Trophoblast cell (in vitro differentiated cells and primary cell): ENCODE data around the gene CD3G.
A peak's percentile ranks its signal among the peaks of the same experiment; 100 is the strongest.

Experiments
- DNase-seq, 2 donors: peaks; one replicate each; pipeline ENCODE4 v3.0.0-alpha.2; 2016
- H2AFZ ChIP-seq: 2 replicates; pipeline ENCODE4 v1.6.1; 2013; ENCODE audit warnings: low read length, moderate library complexity, mild to moderate bottlenecking; ENCODE audit not compliant: insufficient read depth, poor library complexity
- H2AK5ac ChIP-seq: 2 replicates; pipeline ENCODE4 v1.6.1; 2013; ENCODE audit warnings: mild to moderate bottlenecking, low read length
- H2BK120ac ChIP-seq: 2 replicates; pipeline ENCODE4 v1.6.1; 2013; ENCODE audit warnings: low read length, mild to moderate bottlenecking, moderate library complexity; ENCODE audit not compliant: insufficient read depth, poor library complexity
- H2BK12ac ChIP-seq: 2 replicates; pipeline ENCODE4 v1.6.1; 2013; ENCODE audit warnings: mild to moderate bottlenecking, low read length, moderate library complexity
- H2BK5ac ChIP-seq: 2 replicates; pipeline ENCODE4 v1.6.1; 2013; ENCODE audit warnings: low read length, low read depth, moderate library complexity, mild to moderate bottlenecking; ENCODE audit not compliant: poor library complexity
- H3K14ac ChIP-seq: 2 replicates; pipeline ENCODE4 v1.6.1; 2013; ENCODE audit warnings: mild to moderate bottlenecking, low read length
- H3K18ac ChIP-seq: 2 replicates; pipeline ENCODE4 v1.6.1; 2013; ENCODE audit warnings: mild to moderate bottlenecking, low read length
- H3K23ac ChIP-seq: 2 replicates; pipeline ENCODE4 v1.6.1; 2013; ENCODE audit warnings: low read length
- H3K27ac ChIP-seq: 2 replicates; pipeline ENCODE4 v1.5.1; 2013; ENCODE audit warnings: low read depth, mild to moderate bottlenecking, inconsistent platforms, low read length, moderate library complexity
- H3K27me3 ChIP-seq: 2 replicates; pipeline ENCODE4 v1.6.1; 2013; ENCODE audit warnings: inconsistent platforms, mild to moderate bottlenecking, low read length, moderate library complexity; ENCODE audit not compliant: insufficient read depth
- H3K36me3 ChIP-seq, 2 experiments: 1 replicate in 1 of 2; 2 replicates in 1 of 2; pipeline ENCODE4 v1.6.1; 2013; ENCODE audit warnings: low read length in 2 of 2, mild to moderate bottlenecking in 2 of 2, moderate library complexity in 1 of 2; ENCODE audit not compliant: insufficient read depth in 2 of 2, control insufficient read depth in 1 of 2
- H3K4ac ChIP-seq: 2 replicates; pipeline ENCODE4 v1.6.1; 2013; ENCODE audit warnings: low read depth, mild to moderate bottlenecking, low read length, moderate library complexity
- H3K4me1 ChIP-seq, 2 experiments: 1 replicate in 1 of 2; 2 replicates in 1 of 2; pipeline ENCODE4 v1.6.1; 2013; ENCODE audit warnings: low read length in 2 of 2, mild to moderate bottlenecking in 2 of 2, moderate library complexity in 1 of 2; ENCODE audit not compliant: insufficient read depth in 2 of 2, control insufficient read depth in 1 of 2
- H3K4me2 ChIP-seq: 2 replicates; pipeline ENCODE4 v1.6.1; 2013; ENCODE audit warnings: inconsistent platforms, mild to moderate bottlenecking, low read length, moderate library complexity
- H3K4me3 ChIP-seq: 2 replicates; pipeline ENCODE4 v1.5.1; 2013; ENCODE audit warnings: mild to moderate bottlenecking, low read depth, low read length, inconsistent platforms
- H3K79me1 ChIP-seq: one replicate; pipeline ENCODE4 v1.6.1; 2013; ENCODE audit warnings: low read length
- H3K79me2 ChIP-seq: 2 replicates; pipeline ENCODE4 v1.6.1; 2013; ENCODE audit warnings: low read length, mild to moderate bottlenecking; ENCODE audit not compliant: control insufficient read depth, insufficient read depth, poor library complexity
- H3K9ac ChIP-seq: 2 replicates; pipeline ENCODE4 v1.6.1; 2013; ENCODE audit warnings: mild to moderate bottlenecking, low read length
- H3K9me3 ChIP-seq: 2 replicates; pipeline ENCODE4 v1.6.1; 2013; ENCODE audit warnings: low read depth, mild to moderate bottlenecking, control low read depth, inconsistent platforms, low read length; ENCODE audit not compliant: insufficient read depth
- H4K12ac ChIP-seq: 2 replicates; pipeline ENCODE4 v1.6.1; 2013; ENCODE audit warnings: low read depth, mild to moderate bottlenecking, low read length, moderate library complexity
- H4K8ac ChIP-seq: 2 replicates; pipeline ENCODE4 v1.6.1; 2013; ENCODE audit warnings: low read depth, mild to moderate bottlenecking, low read length, moderate library complexity
- H4K91ac ChIP-seq: one replicate; pipeline ENCODE4 v1.6.1; 2013; ENCODE audit warnings: low read depth, mild to moderate bottlenecking, low read length, moderate library complexity
- WGBS: extraction: QIAGEN DNeasy Blood & Tissue Kit; methylation state at CpG from one replicate; pipeline ENCODE4 v1.1.7; 2013; ENCODE audit warnings: missing lambda C conversion rate; ENCODE audit not compliant: insufficient read length, insufficient coverage; ENCODE audit errors: extremely low coverage; 5-methylcytosine and 5-hydroxymethylcytosine counted together

Gene CD3G

GRCh38 chr11:118396097-118396501 lies 52.0 kb downstream of the CD3G start:
- Histone ChIP-seq H3K27me3 (no peaks in the 10 kb centered on the region), H2AFZ (no peak overlapping the region), H3K23ac (no peak overlapping the region), H3K79me2 (peaks cover 2% of the 10 kb centered on the region), H4K91ac (no peak overlapping the region), H3K36me3 (peaks cover 20 to 26% of the 10 kb centered on the region in 2 experiments), H3K4me3 (no peak overlapping the region), H3K4me2 (no peak overlapping the region), H3K79me1 (peaks cover 2% of the 10 kb centered on the region), H3K4me1 (peaks cover 0 to 2% of the 10 kb centered on the region in 2 experiments), H4K8ac (no peak overlapping the region), H4K12ac (no peak overlapping the region), H3K4ac (no peak overlapping the region), H3K18ac (no peak overlapping the region), H3K9me3 (no peaks in the 10 kb centered on the region), H3K9ac (no peak overlapping the region), H3K27ac (no peak overlapping the region), H2AK5ac (no peak overlapping the region), H2BK5ac (no peak overlapping the region), H2BK120ac (no peak overlapping the region), H2BK12ac (no peak overlapping the region), H3K14ac (no peak overlapping the region)
- no peak for DNase-seq
- WGBS: no CpG with 5 or more reads among the region's 6 CpGs

DNA sequence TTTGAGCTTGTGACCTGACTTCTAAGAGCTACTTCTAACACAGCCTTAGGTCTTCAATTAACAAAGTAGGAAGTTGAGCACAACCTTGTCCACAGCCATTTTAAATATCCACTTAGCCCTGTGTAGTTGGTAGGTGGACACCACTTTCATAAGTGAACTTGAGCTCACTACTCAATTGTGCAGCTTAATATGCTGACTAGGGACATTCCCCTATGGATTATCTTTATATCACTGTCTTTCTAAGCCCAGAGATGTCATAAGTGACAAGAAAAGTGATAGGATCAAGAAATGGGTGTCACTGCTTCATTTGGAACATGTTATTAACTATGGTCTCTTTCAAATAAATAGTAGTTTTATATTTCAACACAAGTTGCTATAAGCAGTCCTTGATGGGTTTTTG lies 53.3 kb downstream of the CD3G start:
- H2AFZ ChIP-seq: no peak overlapping the region
- H3K14ac ChIP-seq: no peak overlapping the region
- H3K9ac ChIP-seq: no peak overlapping the region
- H3K4me1 ChIP-seq: peaks cover 0 to 2% of the 10 kb centered on the region in 2 experiments
- no peak overlapping the region for H3K27ac ChIP-seq
- H3K79me1 ChIP-seq: peaks cover 7% of the 10 kb centered on the region
- no peak overlapping the region for H3K18ac ChIP-seq
- no peak overlapping the region for H2BK12ac ChIP-seq
- H3K79me2 ChIP-seq: peaks cover 8% of the 10 kb centered on the region
- no peak overlapping the region for H2BK120ac ChIP-seq
- H4K12ac ChIP-seq: no peak overlapping the region
- no peak overlapping the region for H4K8ac ChIP-seq
- no peak overlapping the region for H3K23ac ChIP-seq
- no peak overlapping the region for H3K4me3 ChIP-seq
- no peaks in the 10 kb centered on the region for H3K27me3 ChIP-seq
- no peak for DNase-seq
- H4K91ac ChIP-seq: no peak overlapping the region
- H2BK5ac ChIP-seq: no peak overlapping the region
- H3K9me3 ChIP-seq: no peaks in the 10 kb centered on the region
- no peak overlapping the region for H3K4me2 ChIP-seq
- peaks cover 17 to 26% of the 10 kb centered on the region in 2 experiments for H3K36me3 ChIP-seq
- no peak overlapping the region for H2AK5ac ChIP-seq
- no peak overlapping the region for H3K4ac ChIP-seq

GRCh38 chr11:118398791-118399559 lies 54.8 kb downstream of the CD3G start:
- DNase-seq: no peak
- peaks cover 9 to 15% of the 10 kb centered on the region in 2 experiments for H3K36me3 ChIP-seq
- no peak overlapping the region for H3K4me3 ChIP-seq

GRCh38 chr11:118401151-118401879 lies 57.2 kb downstream of the CD3G start, which contains the start of gene ATP5MG:
TSS of gene ATP5MG (plus strand) at chr11:118401606. CDS start at chr11:118401666, 60 bp downstream.
- peak within 1 kb of the TSS; percentile 93 for H3K14ac ChIP-seq
- no CpG with 5 or more reads among the region's 51 CpGs for WGBS

More at GRCh38 chr11:118398791-118399559, 54.8 kb downstream of the CD3G start:
- Histone ChIP-seq H2BK120ac (no peak overlapping the region), H3K4me1 (peaks cover 4 to 6% of the 10 kb centered on the region in 2 experiments), H3K4me2 (no peak overlapping the region), H3K27ac (no peak overlapping the region), H3K9me3 (no peaks in the 10 kb centered on the region), H4K8ac (no peak overlapping the region), H3K23ac (no peak overlapping the region), H4K12ac (no peak overlapping the region), H3K9ac (no peak overlapping the region), H2BK12ac (no peak overlapping the region), H4K91ac (no peak overlapping the region), H3K18ac (no peak overlapping the region), H3K79me1 (peaks cover 7% of the 10 kb centered on the region), H2AFZ (no peak overlapping the region), H3K27me3 (no peaks in the 10 kb centered on the region), H2AK5ac (no peak overlapping the region), H3K4ac (no peak overlapping the region), H2BK5ac (no peak overlapping the region), H3K14ac (no peak overlapping the region), H3K79me2 (peaks cover 11% of the 10 kb centered on the region)
- WGBS: no CpG with 5 or more reads among the region's 3 CpGs

More at GRCh38 chr11:118401151-118401879, 57.2 kb downstream of the CD3G start, which contains the start of gene ATP5MG:
- H4K91ac ChIP-seq: peak within 1 kb of the TSS; percentile 90
- peak within 1 kb of the TSS; percentile 99 for H4K8ac ChIP-seq
- H3K4me2 ChIP-seq: peak within 1 kb of the TSS; percentile 86
- DNase-seq: peak; percentile 85 to 97
- no peak within 1 kb of the TSS for H2AK5ac ChIP-seq
- peaks cover 11% of the 10 kb centered on the region for H3K79me2 ChIP-seq
- peak within 1 kb of the TSS; percentile 96 for H2AFZ ChIP-seq
- peak within 1 kb of the TSS; percentile 96 for H4K12ac ChIP-seq
- no peak within 1 kb of the TSS for H3K23ac ChIP-seq
- H3K36me3 ChIP-seq: peaks cover 0 to 5% of the 10 kb centered on the region in 2 experiments
- H2BK5ac ChIP-seq: peak within 1 kb of the TSS; percentile 95
- peak within 1 kb of the TSS; percentile 57 for H3K27ac ChIP-seq
- no peaks in the 10 kb centered on the region for H3K9me3 ChIP-seq
- H3K18ac ChIP-seq: peak within 1 kb of the TSS; percentile 99
- peak within 1 kb of the TSS; percentile 96 for H3K4ac ChIP-seq
- no peak within 1 kb of the TSS for H2BK12ac ChIP-seq
- H3K9ac ChIP-seq: peak within 1 kb of the TSS; percentile 97
- H2BK120ac ChIP-seq: peak within 1 kb of the TSS; percentile 84
- H3K79me1 ChIP-seq: peaks cover 7% of the 10 kb centered on the region
- no peaks in the 10 kb centered on the region for H3K27me3 ChIP-seq
- peak within 1 kb of the TSS; percentile 99 for H3K4me3 ChIP-seq
- H3K4me1 ChIP-seq: peaks cover 4 to 6% of the 10 kb centered on the region in 2 experiments
